NT2/D1 (cell line): ENCODE measurements around the gene SPTBN5.

ENCODE experiments used
- DNase-seq: peaks from one replicate; pipeline ENCODE4 v3.0.0-alpha.2; 2011; ENCODE audit warnings: low read depth, low spot score
- H3K27me3 ChIP-seq: 2 replicates; pipeline ENCODE4 v1.6.0; 2011; ENCODE audit warnings: mild to moderate bottlenecking; ENCODE audit not compliant: insufficient read length, insufficient read depth
- H3K36me3 ChIP-seq: 2 replicates; pipeline ENCODE4 v1.6.1; 2011; ENCODE audit warnings: mild to moderate bottlenecking, low read length, mixed read lengths; ENCODE audit not compliant: insufficient read depth, insufficient read length
- H3K4me1 ChIP-seq: 2 replicates; pipeline ENCODE4 v1.5.1; 2011; ENCODE audit not compliant: insufficient read depth, insufficient read length
- H3K4me3 ChIP-seq: 2 replicates; pipeline ENCODE4 v1.5.1; 2011; ENCODE audit warnings: low read depth; ENCODE audit not compliant: insufficient read length
- H3K9ac ChIP-seq: 2 replicates; pipeline ENCODE4 v1.6.0; 2011; ENCODE audit warnings: low read depth; ENCODE audit not compliant: insufficient read length
- H3K9me3 ChIP-seq: 2 replicates; pipeline ENCODE4 v1.5.1; 2011; ENCODE audit warnings: mild to moderate bottlenecking, low read length; ENCODE audit not compliant: insufficient read depth
- SUZ12 ChIP-seq: IDR thresholded peaks from 2 replicates; pipeline ENCODE4 v1.6.1; 2011; ENCODE audit not compliant: insufficient read length, insufficient read depth; ENCODE audit errors: extremely low read depth
- YY1 ChIP-seq: IDR thresholded peaks from 2 replicates; pipeline ENCODE4 v1.6.1; 2011; ENCODE audit not compliant: insufficient read length, insufficient read depth
- ZNF274 ChIP-seq: IDR thresholded peaks from 2 replicates; pipeline ENCODE4 v1.6.1; 2011; ENCODE audit warnings: mild to moderate bottlenecking, low read depth, low read length

Gene SPTBN5

DNA sequence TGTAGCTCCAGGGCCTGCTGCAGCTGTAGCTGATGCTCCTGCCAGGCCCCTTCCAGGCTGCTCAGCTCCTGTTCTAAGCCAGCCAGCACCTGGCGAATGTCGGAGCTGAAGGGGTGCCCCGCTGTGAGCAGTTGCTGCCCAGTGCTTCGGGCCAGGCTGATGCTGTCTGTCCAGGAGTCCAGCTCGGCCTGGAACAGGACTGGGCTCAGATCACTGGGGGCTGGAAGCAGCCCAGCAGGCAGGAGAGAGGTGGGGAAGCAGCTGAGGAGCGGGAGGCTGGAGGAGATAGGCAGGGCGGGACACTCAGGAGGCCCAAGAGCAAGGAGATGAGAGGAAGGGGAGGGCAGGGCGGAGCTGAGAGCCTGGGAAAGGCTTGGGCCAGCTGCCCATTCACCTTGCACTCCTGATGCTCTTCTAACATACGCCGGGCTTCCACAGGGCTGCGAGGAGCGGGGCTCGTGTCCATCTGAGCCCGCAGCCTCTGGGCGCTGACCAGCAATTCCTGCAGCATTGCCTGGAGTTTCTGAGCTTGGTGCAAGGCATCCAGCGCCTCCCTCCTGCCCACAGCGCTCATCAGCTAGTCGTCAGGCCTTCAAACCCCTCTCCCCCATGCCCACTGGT lies 32.0 kb downstream of the SPTBN5 start:
- peak overlapping the region; percentile 32 for H3K9ac ChIP-seq
- H3K9me3 ChIP-seq: no peaks in the 10 kb centered on the region
- peaks cover 26% of the 10 kb centered on the region for H3K4me1 ChIP-seq
- H3K36me3 ChIP-seq: no peaks in the 10 kb centered on the region
- no peak for DNase-seq
- no peaks in the 10 kb centered on the region for H3K27me3 ChIP-seq
- TF ChIP-seq SUZ12 (no peak), YY1 (no peak), ZNF274 (no peak)
- H3K4me3 ChIP-seq: no peak overlapping the region

DNA sequence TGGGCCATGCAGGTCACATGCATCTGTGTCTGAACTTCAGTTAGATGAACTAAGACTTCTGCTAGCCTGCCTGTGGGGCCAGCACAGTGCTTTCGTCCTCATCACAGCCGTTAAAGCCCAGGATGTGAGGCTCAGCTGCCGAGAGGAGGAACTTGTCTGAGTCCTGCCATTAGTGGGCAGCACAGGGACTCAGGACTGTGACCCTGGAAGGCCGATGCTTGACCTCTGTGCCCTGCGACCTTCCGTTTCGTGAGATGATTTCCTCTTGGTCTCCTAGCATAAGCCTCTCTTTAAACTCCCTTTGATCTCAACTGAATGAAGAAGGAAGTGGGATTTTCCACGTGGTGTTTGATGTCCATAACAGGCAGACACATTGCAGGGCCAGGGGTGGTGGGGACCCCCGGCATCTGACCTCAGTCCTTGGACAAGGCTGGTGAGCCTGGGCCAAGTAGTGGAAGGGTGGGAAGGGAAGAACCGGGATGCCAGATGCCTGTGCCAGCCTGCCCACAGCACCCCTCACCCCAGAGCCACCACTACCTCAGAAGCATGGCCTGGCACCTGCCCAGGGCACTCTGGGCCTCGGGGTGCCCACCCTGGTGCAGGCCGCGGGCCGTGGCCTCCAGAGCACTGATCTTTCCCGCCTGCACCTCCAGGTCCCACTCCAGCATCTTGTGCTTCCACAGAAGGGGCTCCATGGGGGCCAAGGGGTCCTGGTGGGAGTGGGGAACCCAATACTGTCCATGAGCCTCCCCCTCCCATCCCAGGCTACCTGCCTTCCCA lies 33.6 kb downstream of the SPTBN5 start:
- no peaks in the 10 kb centered on the region for H3K27me3 ChIP-seq
- H3K4me1 ChIP-seq: peaks cover 18% of the 10 kb centered on the region
- no peak for DNase-seq
- H3K4me3 ChIP-seq: no peak overlapping the region
- H3K9me3 ChIP-seq: no peaks in the 10 kb centered on the region
- H3K36me3 ChIP-seq: no peaks in the 10 kb centered on the region
- TF ChIP-seq ZNF274 (no peak), SUZ12 (no peak), YY1 (no peak)
- no peak overlapping the region for H3K9ac ChIP-seq

DNA sequence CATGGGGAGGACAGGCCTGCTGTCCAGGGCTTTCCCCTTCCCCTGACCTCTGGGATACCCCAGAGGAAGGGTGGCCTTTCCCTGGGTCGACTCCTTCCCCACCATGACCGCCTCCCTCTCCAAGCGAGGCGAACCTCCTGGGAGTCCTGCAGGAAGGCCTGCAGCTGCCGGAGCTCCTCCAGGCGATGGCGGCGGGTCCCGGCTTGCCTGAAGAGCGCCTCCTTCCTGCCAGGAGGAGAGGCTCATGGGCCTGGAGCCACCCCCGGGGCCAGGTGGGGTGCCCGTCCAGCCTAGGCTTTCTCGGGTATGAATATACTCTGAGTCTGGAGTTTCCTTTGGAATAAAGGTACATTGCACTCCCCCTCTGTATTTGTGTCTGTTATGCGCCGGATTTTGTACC lies 35.1 kb downstream of the SPTBN5 start:
- DNase-seq: no peak
- H3K4me1 ChIP-seq: peaks cover 30% of the 10 kb centered on the region
- H3K27me3 ChIP-seq: no peaks in the 10 kb centered on the region
- no peaks in the 10 kb centered on the region for H3K9me3 ChIP-seq
- no peak overlapping the region for H3K4me3 ChIP-seq
- no peaks in the 10 kb centered on the region for H3K36me3 ChIP-seq
- TF ChIP-seq YY1: no peak
- no peak for TF ChIP-seq ZNF274
- TF ChIP-seq SUZ12: no peak
- no peak overlapping the region for H3K9ac ChIP-seq

DNA sequence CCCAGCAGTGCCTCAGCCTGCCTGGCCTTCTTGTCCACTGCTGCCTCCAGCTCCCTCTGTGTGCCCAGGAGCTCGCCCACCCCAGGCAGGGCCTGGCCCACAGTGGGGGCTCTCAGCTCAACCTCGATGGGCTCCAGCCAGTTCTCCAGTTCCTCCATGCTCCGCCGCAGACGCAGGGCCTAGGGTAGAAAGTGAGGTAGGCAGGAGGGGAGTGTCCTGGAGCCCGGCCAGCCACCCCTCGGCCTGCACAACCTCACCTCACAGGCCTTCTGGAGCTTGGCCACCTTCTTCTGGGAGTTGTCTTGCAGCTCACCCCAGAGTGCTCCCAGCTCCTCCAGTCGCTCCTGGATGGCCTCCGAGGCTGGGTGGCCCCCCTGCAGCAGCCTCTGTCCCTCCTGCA lies 36.5 kb downstream of the SPTBN5 start:
- DNase-seq: no peak

DNA sequence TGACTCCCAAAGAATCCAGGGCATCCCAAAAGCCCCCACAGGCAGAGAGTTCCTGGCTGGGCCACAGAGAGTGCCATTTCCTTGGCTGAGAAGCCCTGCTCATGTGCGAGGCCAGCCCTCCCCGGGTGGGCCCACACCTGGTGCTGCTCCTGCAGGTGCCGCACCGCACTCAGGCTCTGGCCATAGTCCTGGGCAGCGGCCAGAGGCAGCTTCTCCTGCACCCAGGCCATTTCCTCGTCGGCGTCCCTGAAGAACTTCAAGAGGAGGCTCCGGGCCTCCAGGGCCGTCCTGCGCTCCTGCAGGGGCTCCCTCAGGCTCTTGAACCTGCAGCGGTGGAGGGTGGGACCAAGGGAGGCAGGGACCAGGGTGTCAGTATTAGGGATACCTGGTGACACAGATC lies 37.1 kb downstream of the SPTBN5 start:
- H3K27me3 ChIP-seq: no peaks in the 10 kb centered on the region
- no peak for DNase-seq
- H3K9ac ChIP-seq: no peak overlapping the region
- H3K4me3 ChIP-seq: no peak overlapping the region
- no peaks in the 10 kb centered on the region for H3K9me3 ChIP-seq
- H3K36me3 ChIP-seq: no peaks in the 10 kb centered on the region
- TF ChIP-seq SUZ12 (no peak), ZNF274 (no peak), YY1 (no peak)
- H3K4me1 ChIP-seq: peaks cover 22% of the 10 kb centered on the region

More for the DNA sequence above, 36.5 kb downstream of the SPTBN5 start:
- Histone ChIP-seq H3K4me3 (no peak overlapping the region), H3K9me3 (no peaks in the 10 kb centered on the region), H3K27me3 (no peaks in the 10 kb centered on the region), H3K9ac (no peak overlapping the region), H3K36me3 (no peaks in the 10 kb centered on the region), H3K4me1 (peaks cover 25% of the 10 kb centered on the region)
- TF ChIP-seq YY1 (no peak), ZNF274 (no peak), SUZ12 (no peak)

DNA sequence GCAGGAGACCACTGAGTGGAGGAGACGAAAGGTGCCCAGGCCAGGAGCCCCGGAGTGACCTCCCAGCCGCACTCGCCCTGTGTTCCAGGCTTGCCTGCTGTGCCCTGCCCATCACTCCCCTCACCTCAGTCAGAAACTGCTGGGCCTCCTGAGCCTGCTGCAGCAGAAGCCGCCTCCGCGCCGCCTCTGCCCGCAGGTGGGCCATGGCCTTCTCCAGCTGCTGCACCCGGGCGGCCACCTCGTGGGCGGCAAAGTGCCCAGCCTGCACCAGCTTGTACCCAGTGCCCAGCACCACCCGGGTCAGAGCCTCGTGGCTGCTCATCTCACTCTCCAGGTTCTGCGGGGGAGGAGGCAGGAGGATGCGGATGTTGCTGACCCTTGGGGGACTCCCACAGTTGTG lies 37.6 kb downstream of the SPTBN5 start:
- no peak for DNase-seq
- Histone ChIP-seq H3K36me3 (no peaks in the 10 kb centered on the region), H3K4me3 (no peak overlapping the region)

DNA sequence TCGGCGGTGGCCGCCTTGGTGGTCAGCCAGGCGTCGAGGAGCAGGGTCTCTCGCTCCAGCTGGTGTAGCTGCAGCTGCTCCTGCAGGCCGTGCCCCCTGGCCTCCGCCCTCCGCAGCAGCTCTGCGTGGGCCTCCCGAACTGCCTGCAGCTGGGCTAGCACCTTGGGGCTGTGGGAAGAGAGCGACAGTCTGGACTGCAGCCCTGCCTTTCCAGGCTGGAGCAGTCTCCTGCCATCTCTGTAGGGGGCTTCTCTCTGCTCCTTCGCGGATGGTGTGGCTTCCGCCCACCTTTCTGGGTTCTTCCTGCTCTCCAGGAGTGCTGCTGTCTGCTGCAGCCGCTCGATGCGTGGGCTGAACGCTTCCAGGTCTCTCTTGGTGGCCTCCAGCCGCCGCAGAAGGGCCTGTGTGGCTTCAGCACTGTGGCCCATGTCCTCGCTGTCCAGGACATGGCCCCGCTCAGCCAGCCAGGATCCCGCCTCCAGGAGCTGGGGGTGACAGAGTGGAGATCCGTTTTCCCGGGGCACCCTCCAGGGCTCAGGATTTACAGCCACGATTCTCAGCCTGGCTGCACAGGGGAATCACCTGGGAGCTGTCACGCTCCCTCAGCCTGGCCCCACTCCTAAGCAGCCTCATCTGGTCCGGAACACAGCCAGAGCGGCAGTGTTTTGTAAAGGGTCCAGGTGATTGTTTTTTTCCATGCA lies 38.4 kb downstream of the SPTBN5 start:
- no peaks in the 10 kb centered on the region for H3K27me3 ChIP-seq
- DNase-seq: no peak
- H3K4me3 ChIP-seq: no peak overlapping the region
- TF ChIP-seq ZNF274 (no peak), YY1 (no peak)
- no peak overlapping the region for H3K9ac ChIP-seq
- peaks cover 25% of the 10 kb centered on the region for H3K4me1 ChIP-seq
- no peaks in the 10 kb centered on the region for H3K9me3 ChIP-seq
- H3K36me3 ChIP-seq: no peaks in the 10 kb centered on the region

More for the DNA sequence above, 37.6 kb downstream of the SPTBN5 start:
- H3K9me3 ChIP-seq: no peaks in the 10 kb centered on the region
- no peaks in the 10 kb centered on the region for H3K27me3 ChIP-seq
- no peak overlapping the region for H3K9ac ChIP-seq
- TF ChIP-seq ZNF274 (no peak), SUZ12 (no peak), YY1 (no peak)
- peaks cover 20% of the 10 kb centered on the region for H3K4me1 ChIP-seq
